MG63 (cell line): ENCODE measurements around the gene C1orf198. TPM values are rescaled to one million over a fixed set of nuclear protein-coding genes. Genes with fewer than 3 reads are reported as not detected.

Experiments used
- DNase-seq: peaks from one replicate; pipeline ENCODE4 v3.0.0-alpha.2; 2020
- H3K27me3 ChIP-seq: fragments of 250-450 bp; sonication (Bioruptor Pico); 2 replicates; pipeline ENCODE4 v1.5.1; 2020; ENCODE audit warnings: mild to moderate bottlenecking, moderate library complexity
- H3K36me3 ChIP-seq: fragments of 250-450 bp; sonication (Bioruptor Pico); 2 replicates; pipeline ENCODE4 v1.5.1; 2020; ENCODE audit warnings: mild to moderate bottlenecking, moderate library complexity
- H3K4me3 ChIP-seq: fragments of 250-450 bp; sonication (Bioruptor Pico); 2 replicates; pipeline ENCODE4 v1.5.1; 2020; ENCODE audit warnings: mild to moderate bottlenecking, moderate library complexity
- H3K9me3 ChIP-seq: fragments of 250-450 bp; sonication (Bioruptor Pico); 2 replicates; pipeline ENCODE4 v1.5.1; 2020; ENCODE audit warnings: mild to moderate bottlenecking, moderate library complexity
- total RNA-seq: library from RNA; depleted of rRNA; stranded (reverse); fragments of >200 nt; shearing (Covaris generic); gene quantifications from 2 replicates; pipeline ENCODE4 v1.2.3, GENCODE V29; 2014; ENCODE audit warnings: low replicate concordance; rRNA removed

Gene C1orf198
- total RNA-seq, 1 experiment from 2014 or later: 47.1 TPM

- Histone ChIP-seq H3K9me3 (no peaks in the 10 kb centered on the region), H3K27me3 (peaks cover 2% of the 10 kb centered on the region; the same call in 1 of the 2 replicates), H3K4me3 (no peak overlapping the region), H3K36me3 (no peaks in the 10 kb centered on the region)
- no peak for DNase-seq
Measured at GRCh38 chr1:230793463-230793745, 74.9 kb downstream of the C1orf198 start.

GRCh38 chr1:230792691-230793462 is 75.4 kb downstream of the C1orf198 start:
- DNase-seq: no peak
- no peaks in the 10 kb centered on the region for H3K36me3 ChIP-seq

GRCh38 chr1:230791986-230792564 is 76.2 kb downstream of the C1orf198 start:
- Histone ChIP-seq H3K27me3 (no peaks in the 10 kb centered on the region), H3K4me3 (no peak overlapping the region), H3K36me3 (no peaks in the 10 kb centered on the region), H3K9me3 (no peaks in the 10 kb centered on the region)
- no peak for DNase-seq

More at GRCh38 chr1:230792691-230793462, 75.4 kb downstream of the C1orf198 start:
- H3K27me3 ChIP-seq: peaks cover 2% of the 10 kb centered on the region; the same call in 1 of the 2 replicates
- H3K4me3 ChIP-seq: no peak overlapping the region
- H3K9me3 ChIP-seq: no peaks in the 10 kb centered on the region

- no peak for DNase-seq
- no peak overlapping the region for H3K4me3 ChIP-seq
- no peaks in the 10 kb centered on the region for H3K9me3 ChIP-seq
- no peaks in the 10 kb centered on the region for H3K36me3 ChIP-seq
- no peaks in the 10 kb centered on the region for H3K27me3 ChIP-seq
Measured at GRCh38 chr1:230790026-230790425, 78.3 kb downstream of the C1orf198 start.

GRCh38 chr1:230788561-230789275 is 79.6 kb downstream of the C1orf198 start:
- DNase-seq: no peak
- H3K27me3 ChIP-seq: no peaks in the 10 kb centered on the region

GRCh38 chr1:230787471-230787870 is 80.8 kb downstream of the C1orf198 start:
- no peak for DNase-seq
- no peaks in the 10 kb centered on the region for H3K9me3 ChIP-seq
- no peaks in the 10 kb centered on the region for H3K27me3 ChIP-seq
- no peak overlapping the region for H3K4me3 ChIP-seq
- no peaks in the 10 kb centered on the region for H3K36me3 ChIP-seq

More at GRCh38 chr1:230788561-230789275, 79.6 kb downstream of the C1orf198 start:
- no peaks in the 10 kb centered on the region for H3K9me3 ChIP-seq
- no peak overlapping the region for H3K4me3 ChIP-seq
- no peaks in the 10 kb centered on the region for H3K36me3 ChIP-seq

Other genes starting within 250 kb of the C1orf198 start
- 20.1 and 23.0 TPM in 2 replicates for gene COG2, start 226.0 kb downstream of the C1orf198 start, total RNA-seq
- gene AGT, start 154.4 kb downstream of the C1orf198 start, total RNA-seq: not detected in 2 replicates
- not detected in 2 replicates for gene CAPN9, start 121.1 kb downstream of the C1orf198 start, total RNA-seq
- gene TTC13, start 110.3 kb upstream of the C1orf198 start, total RNA-seq: 25.1 and 33.0 TPM in 2 replicates
- gene ARV1, start 110.6 kb upstream of the C1orf198 start, total RNA-seq: 4.3 and 8.1 TPM in 2 replicates
- 10.9 and 12.4 TPM in 2 replicates for gene FAM89A, start 171.7 kb upstream of the C1orf198 start, total RNA-seq